HG03103 (cell line): ENCODE data around the gene LRCOL1.

ENCODE experiments used
- ATAC-seq: cut with Tn5 transposase; IDR thresholded peaks from one replicate; pipeline ENCODE4 v1.9.1; 2021; ENCODE audit warnings: low read depth; ENCODE audit not compliant: unreplicated experiment

Gene LRCOL1

DNA sequence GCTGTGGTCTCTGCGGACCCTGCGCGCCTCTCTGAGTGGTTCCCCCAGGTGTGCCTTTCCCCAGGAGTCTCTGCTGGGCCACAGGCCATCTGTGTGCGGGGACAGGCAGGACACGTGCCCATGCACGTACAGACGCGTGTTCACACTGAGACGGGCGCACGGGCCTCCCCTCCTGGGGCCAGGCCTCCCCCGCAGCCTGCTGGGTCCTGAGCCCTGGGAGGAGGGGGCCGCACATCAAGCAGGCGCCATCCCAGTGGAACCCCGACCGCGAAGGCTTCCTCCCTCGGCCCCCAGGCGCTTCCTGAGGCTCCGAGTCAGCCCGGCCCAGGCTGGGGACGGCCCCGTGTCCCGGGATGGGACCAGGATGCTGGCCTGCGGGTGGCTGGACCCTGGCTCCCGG, 39.7 kb downstream of the LRCOL1 start:
- no peak for ATAC-seq

DNA sequence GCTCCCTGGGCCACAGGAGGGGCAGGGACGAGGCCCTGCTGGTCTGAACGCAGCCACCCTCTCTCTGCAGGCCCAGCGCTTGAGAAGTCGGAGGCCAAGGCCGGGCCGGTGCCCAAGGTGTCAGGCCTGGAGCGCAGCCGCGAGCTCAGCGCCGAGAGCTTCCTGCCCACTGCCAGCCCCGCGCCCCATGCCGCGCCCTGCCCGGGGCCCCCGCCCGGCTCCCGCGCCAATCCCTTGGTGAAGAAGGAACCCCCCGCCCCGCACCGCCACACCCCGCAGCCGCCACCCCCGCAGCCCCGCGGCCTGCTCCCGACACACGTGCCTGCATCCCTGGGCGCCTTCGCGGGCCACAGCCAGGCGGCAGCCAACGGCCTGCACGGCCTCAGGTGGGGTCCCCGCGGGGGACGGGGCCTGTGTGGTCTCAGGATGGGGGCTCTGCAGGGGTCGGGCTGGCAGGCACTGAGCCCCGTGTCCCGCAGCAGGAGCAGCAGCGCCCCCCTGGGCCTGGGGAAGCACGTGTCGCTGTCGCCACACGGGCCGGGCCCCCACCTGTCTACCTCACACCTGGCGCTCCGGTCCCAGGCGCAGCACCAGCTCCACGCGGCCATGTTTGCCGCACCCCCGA, 40.4 kb downstream of the LRCOL1 start:
- ATAC-seq: no peak

DNA sequence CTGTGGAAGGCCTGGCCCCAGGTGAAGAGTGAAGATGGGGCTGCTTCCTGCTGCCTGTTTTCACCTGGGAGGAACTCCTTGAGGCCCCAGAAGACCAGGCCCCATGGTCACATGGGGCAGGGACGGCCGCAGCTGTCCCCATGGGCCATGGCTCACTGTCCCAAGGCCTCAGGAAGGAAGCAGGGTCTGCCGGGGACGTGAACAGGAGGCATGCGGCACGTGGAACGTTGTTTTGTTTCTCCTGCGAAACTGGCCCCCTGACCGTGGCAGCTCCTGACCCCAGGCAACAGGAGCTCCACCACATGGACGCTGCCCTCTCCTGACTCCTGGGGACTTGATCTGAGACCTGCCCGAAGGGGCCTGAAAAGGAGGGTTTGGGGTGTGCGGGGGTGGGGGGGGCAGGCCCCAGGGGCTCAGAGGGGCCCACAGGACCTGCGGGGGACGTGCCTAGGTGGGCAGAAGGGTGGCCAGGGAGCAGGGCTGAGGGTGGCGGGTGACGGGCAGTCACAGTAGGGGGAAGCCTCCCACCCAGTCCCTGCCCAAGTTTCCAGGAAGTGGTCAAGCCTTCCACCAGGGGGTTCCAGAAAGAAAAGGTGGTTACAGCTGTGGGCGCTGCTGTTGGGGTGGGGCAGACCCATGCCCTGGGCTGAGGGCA, 41.4 kb downstream of the LRCOL1 start:
- no peak for ATAC-seq

DNA sequence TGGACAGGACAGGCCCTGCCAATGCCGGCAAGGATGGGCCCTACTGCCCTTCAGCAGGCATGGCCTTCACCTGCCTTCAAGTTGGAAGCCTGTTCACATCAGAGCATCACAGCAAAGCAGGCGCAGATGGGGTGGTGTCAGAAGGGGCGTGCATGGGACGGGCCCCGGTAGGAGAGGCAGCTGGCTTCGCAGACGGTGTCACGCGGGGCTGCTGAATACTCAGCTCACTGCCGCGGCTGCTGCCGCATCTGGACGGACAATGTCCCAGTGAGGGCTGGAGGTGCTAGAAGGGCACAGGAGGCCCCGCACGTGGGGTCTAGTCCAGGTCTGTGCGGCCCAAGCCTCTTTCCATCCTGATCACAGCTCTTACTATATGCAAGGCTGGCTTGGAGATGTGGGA, 42.1 kb downstream of the LRCOL1 start:
- ATAC-seq: no peak

DNA sequence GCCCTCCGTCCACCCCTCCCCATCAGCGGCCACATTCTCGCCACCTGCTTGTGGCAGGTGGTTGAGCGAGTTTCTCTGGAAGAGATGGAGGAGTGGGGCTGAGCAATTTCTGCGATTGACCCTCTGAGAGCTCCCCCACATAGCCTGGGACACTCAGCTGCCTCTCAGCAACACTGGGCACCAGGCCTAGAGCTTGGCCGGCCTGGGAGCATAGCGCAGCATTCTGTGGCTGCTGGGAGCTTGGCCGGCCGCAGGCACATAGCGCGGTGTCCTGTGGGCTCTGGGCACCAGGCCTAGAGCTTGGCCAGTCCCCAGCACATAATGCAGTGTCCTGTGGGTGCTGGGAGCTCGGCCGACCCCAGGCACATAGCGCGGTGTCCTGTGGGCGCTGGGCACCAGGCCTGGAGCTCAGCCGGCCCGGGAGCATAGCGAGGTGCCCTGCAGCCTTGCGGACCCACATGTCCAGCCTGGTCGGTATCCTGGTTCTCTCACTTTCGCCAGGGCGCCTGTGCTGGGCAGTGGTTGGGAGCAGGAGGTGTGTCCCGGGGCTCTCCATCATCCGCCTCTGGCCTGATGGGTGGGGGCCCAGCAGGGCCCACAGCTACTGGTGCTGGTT, 43.8 kb downstream of the LRCOL1 start:
- no peak for ATAC-seq

DNA sequence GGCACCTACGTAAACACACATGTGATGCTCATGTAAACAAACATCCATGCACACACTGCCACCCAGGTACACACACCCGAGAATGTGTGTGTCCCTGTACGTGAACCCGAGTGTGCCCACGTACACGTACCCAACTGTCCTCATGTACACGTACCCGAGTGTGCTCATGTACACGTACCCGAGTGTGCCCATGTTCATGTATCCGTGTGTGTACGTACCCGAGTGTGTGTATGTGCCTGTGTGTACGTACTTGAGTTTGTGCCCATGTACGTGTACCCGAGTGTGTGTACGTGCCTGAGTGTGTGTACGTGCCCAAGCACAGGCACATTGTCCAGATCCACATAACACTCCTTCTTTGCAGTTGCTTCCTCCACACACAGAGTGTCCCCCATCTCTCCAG, 45.0 kb downstream of the LRCOL1 start:
- no peak for ATAC-seq

DNA sequence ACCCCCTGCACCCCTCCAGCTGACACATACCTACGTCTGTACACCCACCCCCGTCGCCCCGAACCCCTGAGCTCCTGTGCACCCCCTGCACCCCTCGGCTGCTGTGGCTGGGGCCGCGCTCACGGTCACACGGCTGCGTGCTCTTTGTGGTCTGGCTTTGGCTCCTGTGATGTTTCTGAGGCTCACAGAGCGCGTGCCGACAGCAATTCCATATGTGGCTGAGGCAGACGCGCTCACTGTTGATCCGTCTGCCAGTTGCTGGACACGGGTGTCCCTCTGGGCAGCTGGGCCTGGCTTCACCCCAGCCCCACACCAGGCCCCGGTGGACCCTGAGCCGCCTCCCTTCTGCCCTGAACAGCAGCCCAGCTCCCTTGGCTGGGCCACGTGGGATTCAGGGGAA, 46.5 kb downstream of the LRCOL1 start:
- no peak for ATAC-seq

DNA sequence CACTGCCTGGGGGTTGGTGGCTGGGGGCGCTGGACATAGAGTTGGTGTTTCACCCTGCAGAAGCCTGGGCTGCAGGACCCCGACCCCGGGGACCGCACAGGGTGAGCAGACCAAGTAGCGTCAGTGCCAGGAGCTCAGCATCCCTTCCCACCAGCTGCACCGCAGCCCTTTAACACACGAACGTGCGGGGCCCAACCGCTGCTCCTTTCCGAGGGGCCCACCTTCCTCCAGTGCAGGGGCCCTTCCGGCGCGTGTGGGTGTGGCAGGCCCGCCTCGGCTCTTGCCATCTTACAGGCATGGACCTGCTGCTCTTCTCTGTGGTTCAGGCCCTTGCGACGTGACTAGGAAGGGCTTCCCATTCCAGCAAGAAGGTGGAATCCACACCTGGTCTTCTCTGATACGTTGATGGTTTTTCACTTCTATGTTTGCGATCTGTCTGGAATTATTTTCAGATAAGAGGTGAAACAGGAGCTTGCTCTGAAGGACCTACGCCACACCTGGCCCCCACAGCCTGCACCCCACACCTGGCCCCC, 47.8 kb downstream of the LRCOL1 start:
- ATAC-seq: no peak

DNA sequence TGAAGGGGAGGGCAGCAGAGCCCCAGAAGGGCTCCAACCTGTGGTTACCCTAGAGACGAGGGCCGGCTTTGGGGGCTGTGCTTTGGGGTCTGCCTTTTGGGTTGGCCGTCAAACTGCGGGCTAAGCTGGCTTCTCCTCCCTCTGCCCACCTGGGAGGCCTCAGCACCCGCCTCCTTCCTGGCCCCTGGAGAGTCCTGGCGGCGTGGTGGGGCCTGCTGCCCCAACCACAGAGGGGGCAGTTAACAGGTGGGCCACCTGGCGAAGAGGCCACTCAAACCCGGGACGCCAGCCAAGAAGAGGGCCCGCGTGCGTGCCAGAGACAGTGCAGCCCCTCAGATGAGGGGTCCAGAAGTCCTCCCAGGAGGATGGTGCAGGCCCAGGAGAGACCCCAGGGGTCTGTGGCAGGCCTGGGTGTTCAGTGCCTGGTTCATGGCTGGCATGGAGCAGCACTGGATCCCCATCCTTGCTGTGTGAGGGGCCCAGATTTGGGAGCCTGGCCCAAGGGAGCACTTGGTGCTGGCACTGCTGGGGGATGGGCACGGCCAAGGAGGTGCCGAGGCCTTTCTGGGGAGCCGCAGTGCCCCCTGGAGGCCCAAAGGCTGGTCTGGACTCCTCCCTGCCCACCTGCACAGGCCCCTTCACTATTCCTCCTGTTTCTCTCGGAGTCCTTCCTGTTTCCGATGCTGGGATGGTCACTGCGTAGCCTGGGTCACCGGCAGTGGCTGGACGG, 48.8 kb downstream of the LRCOL1 start:
- ATAC-seq: no peak

DNA sequence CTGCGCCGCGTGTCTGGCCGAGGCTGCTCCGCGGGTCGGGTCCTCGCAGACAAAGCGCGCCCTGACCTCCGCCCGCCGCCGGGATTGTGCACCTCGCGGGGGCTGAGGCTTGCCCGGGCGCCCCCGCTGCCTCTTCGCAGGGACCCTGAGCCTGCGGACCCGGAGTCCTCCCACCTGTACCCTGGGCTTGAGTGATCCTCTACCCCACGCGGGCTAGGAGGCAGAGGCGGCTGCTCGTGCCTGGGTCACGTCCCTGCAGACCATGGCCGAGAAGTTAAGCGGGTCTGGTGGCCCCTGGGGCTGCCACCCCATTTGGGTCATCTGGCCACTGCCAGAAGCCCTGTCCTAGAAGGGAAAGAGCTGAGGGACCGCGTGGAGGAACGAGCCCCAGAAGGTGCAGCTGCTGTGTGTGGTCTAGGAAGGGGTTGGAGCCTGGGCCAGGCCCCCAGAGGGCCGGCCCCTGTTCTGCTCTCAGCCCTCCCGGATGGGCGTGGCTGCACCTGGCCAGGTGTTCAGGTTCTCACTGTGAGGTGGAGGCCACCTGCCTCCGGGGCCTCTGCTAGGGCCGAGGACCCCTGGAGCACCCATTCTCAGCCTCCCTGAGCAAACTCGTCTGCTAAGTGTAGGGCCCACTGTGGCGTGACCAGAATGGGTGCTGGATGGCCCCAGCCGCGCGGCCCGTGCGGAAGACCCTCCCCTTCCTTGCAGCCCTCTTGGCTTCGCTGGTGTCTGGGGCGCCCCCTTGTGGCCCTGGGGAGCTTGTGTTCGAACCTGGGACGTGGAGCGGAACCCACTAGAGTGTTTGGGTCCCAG, 49.6 kb downstream of the LRCOL1 start:
- no peak for ATAC-seq

DNA sequence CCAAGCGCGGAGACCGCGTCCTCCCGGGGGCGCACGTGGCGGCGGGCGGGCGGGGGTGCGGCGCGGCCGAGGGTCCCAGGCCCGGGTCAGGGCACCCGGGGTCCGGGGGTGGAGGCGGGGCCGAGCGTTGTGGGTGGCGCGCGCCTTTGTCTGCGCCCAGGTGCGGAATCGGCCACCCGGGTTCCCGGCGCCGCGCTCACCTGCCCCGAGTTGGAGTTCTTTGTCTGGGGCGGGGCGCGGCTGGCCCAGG, 50.1 kb downstream of the LRCOL1 start:
- no peak for ATAC-seq

DNA sequence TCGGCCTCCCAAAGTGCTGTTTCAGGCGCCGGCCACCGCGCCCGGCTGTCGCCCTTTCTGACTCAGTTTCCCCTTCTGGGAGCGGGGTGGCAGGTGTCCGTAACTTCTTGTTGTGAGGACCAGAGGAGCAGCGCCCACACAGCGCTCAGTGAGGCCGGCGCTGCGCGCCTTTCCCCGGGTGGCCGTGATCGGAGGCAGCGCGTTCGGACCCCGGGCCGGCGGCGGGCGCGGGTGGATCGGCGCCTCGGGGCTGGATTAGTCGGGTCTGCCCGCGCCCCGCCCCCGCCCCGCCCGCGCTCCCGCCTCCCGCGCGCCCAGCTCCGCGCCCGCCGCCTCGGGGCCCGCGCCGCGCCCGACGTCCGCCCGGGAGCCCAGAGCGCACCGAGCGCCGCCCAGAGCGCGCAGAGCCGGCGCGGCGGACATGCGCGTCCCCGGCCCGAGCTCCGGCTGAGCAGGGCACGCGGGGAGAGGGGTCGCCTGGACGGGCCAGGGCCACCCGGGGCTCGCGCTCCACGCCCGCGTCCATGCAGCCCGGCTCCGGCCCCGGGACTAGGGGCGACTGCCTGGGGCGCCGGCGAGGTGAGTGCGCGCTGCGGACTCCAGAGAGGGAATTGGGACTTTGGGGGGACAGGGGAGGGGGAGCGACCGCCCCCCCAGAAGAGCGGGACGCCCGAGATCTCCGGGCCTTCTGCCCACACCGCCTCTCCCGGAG, 50.6 kb downstream of the LRCOL1 start:
- ATAC-seq: no peak

DNA sequence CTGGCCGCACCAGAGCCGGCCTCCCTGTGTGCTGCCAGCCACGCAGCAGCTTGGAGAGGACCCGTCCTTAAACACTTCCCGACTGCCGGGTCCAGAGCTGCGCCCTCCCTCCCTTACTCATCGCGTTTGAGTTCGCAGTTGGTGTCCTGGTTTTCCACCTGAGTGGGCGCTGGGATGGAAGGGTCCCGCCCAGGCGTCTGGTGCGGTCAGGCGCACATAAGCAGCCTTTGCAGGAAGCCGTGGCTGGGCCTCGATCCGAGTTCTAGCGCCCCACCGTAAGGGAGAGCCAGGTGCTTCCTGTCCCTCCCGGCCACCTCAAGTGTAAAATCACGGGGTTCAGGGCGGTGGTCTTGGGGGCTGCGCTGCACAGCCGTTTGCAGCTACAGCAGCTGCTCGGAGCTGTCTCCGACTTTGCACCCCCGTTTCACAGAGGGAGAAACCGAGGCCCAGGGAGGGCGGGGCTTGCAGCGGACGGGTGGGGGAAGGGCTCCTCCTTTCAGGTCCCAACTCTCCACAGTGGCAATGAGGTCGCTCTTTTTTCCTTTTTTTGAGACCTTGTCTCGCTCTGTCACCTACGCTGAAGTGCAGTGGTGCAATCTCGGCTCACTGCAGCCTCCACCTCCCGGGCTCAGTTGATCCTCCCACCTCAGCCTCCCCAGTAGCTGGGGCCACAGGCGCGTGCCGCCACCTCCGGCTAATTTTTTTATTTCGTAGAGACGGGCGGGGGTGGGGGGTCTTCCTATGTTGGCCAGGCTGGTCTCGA, 51.3 kb downstream of the LRCOL1 start:
- no peak for ATAC-seq

DNA sequence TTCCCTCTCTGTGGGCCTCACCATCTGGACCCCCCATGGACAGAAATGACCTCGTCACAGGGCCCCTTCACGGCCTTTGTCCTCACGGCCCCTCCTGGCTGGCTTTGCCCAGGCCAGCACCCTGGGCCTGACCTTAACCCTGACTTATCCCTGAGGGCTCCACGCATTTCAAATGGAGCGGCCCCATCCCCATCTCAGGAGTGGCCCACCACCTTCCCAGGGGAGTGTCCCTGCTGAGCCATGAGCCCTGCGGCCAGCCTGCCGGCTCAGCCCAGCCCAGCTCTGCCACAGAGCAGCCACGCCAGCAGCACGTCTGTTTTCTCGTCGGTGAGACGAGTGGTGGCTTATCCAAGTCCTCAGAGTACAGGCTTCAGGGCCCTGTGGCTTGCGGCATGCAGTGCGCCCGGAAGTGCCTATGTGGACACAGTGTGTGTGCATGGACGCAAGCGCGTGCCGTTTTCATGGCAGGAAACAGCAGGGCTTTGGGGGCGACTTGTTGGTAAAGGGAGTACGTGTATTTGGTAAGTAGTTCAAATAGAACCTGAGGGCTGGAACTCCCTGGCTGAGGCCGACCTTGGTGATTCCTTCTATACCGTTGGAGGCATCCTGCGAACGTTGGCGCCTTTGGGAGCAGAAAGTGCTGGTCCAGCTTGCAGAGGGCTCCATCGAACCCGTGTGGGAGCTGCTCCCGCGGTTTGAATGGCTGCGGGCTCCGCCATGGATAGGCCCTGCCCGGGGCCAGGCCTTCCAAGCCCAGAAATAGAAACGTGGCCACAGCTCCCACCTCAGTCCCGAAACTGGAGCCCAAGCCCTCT, 52.1 kb downstream of the LRCOL1 start:
- no peak for ATAC-seq

DNA sequence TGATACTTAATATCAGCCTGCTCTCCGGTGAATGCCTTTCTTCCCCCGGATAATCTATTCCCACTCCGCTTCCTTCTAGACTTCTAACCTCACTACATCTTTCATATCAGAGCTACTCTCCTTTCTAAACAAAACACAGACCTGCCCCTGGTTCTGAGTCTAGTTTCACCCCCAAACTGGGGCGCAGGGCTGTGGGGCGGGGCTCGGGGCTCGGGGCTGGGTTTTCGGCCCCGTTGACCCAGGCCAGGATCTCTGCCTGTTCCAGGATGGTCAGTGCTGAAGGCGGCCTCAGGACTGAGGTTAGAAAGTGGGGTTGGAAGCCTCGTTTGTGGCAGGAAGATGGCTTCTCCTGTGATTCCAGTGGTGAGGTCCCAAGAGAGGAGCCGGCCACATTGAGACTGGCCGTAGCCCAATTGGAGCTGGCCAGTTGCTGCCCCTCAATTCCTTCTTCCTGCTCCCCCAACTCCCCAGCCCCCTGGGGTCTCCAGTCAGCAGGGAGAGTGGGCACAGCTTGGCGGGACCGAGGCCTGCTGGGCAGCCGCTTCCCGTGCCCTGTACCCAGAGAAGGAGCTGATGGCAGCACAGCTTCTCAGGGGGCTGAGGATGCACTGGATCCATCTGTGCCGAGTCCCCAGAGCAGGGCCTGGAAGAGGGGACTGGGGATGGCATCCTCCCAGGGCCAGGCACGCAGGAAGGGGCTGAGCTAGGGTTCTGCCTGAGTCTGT, 52.9 kb downstream of the LRCOL1 start:
- ATAC-seq: no peak

DNA sequence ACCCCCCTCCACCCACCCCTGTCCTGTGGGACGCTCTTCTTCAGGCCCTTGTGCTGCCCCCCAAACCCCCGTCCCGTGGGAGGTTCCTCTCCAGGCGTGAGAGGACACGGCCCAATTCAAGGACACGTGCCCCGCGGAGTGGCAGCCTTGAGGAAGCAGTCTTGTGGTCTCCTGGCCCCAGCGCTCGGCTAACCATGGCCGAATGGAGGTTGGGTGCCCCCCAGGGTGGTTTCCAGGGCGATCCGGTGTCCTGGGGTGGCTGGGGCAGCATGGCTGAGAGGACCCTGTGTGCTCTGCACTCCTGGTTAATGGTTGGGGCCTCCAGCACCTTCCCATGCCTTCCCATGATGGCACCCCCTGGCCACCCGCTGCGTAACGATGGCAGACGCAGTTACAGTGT, 53.6 kb downstream of the LRCOL1 start:
- ATAC-seq: no peak

DNA sequence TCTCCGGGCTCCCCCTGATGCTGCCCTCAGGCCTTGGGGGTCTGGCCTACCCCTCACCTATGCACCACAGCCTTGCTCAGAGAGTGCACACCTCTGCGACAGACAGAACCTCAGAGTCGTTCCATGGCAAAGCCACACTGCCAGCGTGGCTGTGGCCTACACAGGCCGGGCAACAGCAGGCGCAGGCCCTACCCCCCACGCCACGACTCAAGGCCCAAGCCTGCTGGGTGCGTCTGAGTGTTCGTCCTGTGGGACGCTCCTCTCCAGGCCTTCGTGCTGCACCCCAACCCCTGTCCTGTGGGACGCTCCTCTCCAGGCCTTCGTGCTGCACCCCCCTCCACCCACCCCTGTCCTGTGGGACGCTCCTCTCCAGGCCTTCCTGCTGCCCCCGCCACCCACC, 54.2 kb downstream of the LRCOL1 start:
- no peak for ATAC-seq

DNA sequence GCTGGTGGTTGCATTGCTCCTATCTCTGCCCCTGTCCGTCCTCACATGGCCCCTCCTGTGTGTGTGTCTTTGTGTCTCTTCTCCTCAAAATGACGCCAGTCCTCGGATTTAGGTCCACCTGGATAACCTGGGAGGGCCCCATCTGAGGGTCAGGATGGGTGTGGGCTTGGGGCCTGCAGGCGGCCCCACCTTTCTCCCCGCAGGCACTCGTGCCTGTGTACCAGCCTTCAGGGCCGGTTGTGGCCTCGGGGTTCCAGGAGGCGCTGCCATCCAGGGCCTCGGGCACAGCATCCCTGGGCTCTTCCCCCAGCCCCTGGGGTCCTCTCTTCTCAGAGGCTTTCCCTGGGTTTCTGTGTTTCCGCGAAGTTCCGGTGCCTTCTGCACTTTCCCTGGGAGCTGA, 54.7 kb downstream of the LRCOL1 start:
- ATAC-seq: no peak
